K562 (cell line): ENCODE data around the gene TPSG1. TPM values are rescaled to one million over a fixed set of nuclear protein-coding genes. Genes with fewer than 3 reads are reported as not detected.

Experiments used
- ATAC-seq: fragments of 200-7000 bp; cut with Tn5 transposase; 3 replicates; pipeline ENCODE4 v1.9.1; 2020; ENCODE audit warnings: moderate library complexity
- BruUV-seq: library from RNA; stranded (reverse); fragments of 400-500 nt; replicated peaks from 2 replicates; lab custom pipeline; 2021; lab: Mats Ljungman, UMichigan
- CTCF ChIA-PET: fragments of 300-600 bp; formaldehyde crosslinking; extraction: SDS; loops from one replicate; lab custom pipeline; 2021; ENCODE audit warnings: low intra/inter-chr PET ratio; lab: Yijun Ruan, JAX
- POLR2A ChIA-PET: fragments of 300-600, 350-650 bp; sonication (Branson Sonifier 250); formaldehyde crosslinking; extraction: SDS; loops from one replicate; lab custom pipeline; 2021; ENCODE audit warnings: antibody characterized with exemption, inconsistent platforms; lab: Yijun Ruan, JAX
- DNase-seq, 4 experiments: peaks; one replicate each; pipeline versions ENCODE4 v3.0.0 to v3.0.0-alpha.2; 2011 to 2018; ENCODE audit warnings: low spot score in 3 of 4, mixed read lengths in 3 of 4; ENCODE audit errors: extremely low read depth in 1 of 4
- FAIRE-seq: peaks from 2 replicates; lab custom pipeline; 2011; peaks lifted over from hg19 to GRCh38; lab: Jason Lieb, UNC
- H2AFZ ChIP-seq: 2 replicates; pipeline ENCODE4 v1.6.0; 2011; ENCODE audit warnings: low read depth, low read length, control low read depth, inconsistent platforms
- H3K27ac ChIP-seq: fragments of 200-600 bp; 3 replicates; pipeline ENCODE4 v1.8.0; 2011; ENCODE audit warnings: low read depth, mild to moderate bottlenecking, control low read depth, inconsistent platforms, low read length, moderate library complexity, mixed read lengths; ENCODE audit errors: extremely low read depth
- H3K27me3 ChIP-seq, 2 experiments: fragments of 300-600 bp in 1 of 2; 2 replicates in 1 of 2; 3 replicates in 1 of 2; pipeline versions ENCODE4 v1.6.0 to v1.8.0; 2011; ENCODE audit warnings: inconsistent platforms in 2 of 2, low read length in 2 of 2, mild to moderate bottlenecking in 1 of 2, mixed read lengths in 1 of 2, moderate library complexity in 1 of 2; ENCODE audit not compliant: control insufficient read depth in 2 of 2, insufficient read depth in 2 of 2
- H3K36me3 ChIP-seq: fragments of 300-600 bp; 3 replicates; pipeline ENCODE4 v1.8.0; 2011; ENCODE audit warnings: mild to moderate bottlenecking, low read length, inconsistent platforms; ENCODE audit not compliant: control insufficient read depth, insufficient read depth
- H3K4me1 ChIP-seq, 2 experiments: fragments of 200-600 bp in 1 of 2; replicated peaks in 1 of 2; 2 replicates in 1 of 2; 3 replicates in 1 of 2; pipeline versions ENCODE4 v1.5.1 to v1.8.0; 2011; ENCODE audit warnings: inconsistent platforms in 2 of 2, low read length in 2 of 2, mild to moderate bottlenecking in 1 of 2, mixed read lengths in 1 of 2, moderate library complexity in 1 of 2; ENCODE audit not compliant: control insufficient read depth in 2 of 2, insufficient read depth in 2 of 2
- H3K4me2 ChIP-seq: 2 replicates; pipeline ENCODE4 v1.6.1; 2011; ENCODE audit warnings: low read length, control low read depth, inconsistent platforms, mixed read lengths; ENCODE audit not compliant: insufficient read depth
- H3K4me3 ChIP-seq: fragments of 200-600 bp; sonication (generic), shearing (Covaris generic); 2 replicates; pipeline ENCODE4 v1.5.1; 2016; ENCODE audit warnings: control low read depth, inconsistent platforms
- H3K79me2 ChIP-seq: fragments of 200-600 bp; 3 replicates; pipeline ENCODE4 v1.8.0; 2011; ENCODE audit warnings: low read length, inconsistent platforms; ENCODE audit not compliant: control insufficient read depth, insufficient read depth
- H3K9ac ChIP-seq, 2 experiments: 2 replicates each; pipeline versions ENCODE4 v1.6.0 to v1.6.1; 2011; ENCODE audit warnings: low read depth in 2 of 2, low read length in 2 of 2, control low read depth in 1 of 2, inconsistent platforms in 1 of 2, mild to moderate bottlenecking in 1 of 2, mixed read lengths in 1 of 2; ENCODE audit not compliant: insufficient read depth in 1 of 2
- H3K9me1 ChIP-seq: one replicate; pipeline ENCODE4 v1.6.0; 2011; ENCODE audit warnings: inconsistent platforms, mild to moderate bottlenecking, low read length, moderate library complexity; ENCODE audit not compliant: control insufficient read depth, insufficient read depth
- H3K9me3 ChIP-seq: replicated peaks from 2 replicates; pipeline ENCODE4 v1.5.1; 2011; ENCODE audit warnings: low read depth, low read length, inconsistent platforms; ENCODE audit not compliant: control insufficient read depth, insufficient read depth
- H4K20me1 ChIP-seq: replicated peaks from 2 replicates; pipeline ENCODE4 v1.6.1; 2011; ENCODE audit warnings: low read length, inconsistent platforms, mixed read lengths; ENCODE audit not compliant: control insufficient read depth, insufficient read depth
- ATF6 ChIP-seq: sonication (generic); formaldehyde crosslinking; IDR thresholded peaks from 2 replicates; pipeline ENCODE4 v1.4.0; 2020; ENCODE audit warnings: mild to moderate bottlenecking, missing genetic modification reagents
- CHCHD3 ChIP-seq: fragments of 250-450 bp; sonication (Bioruptor Pico); IDR thresholded peaks from 2 replicates; pipeline ENCODE4 v2.1.2; 2022; ENCODE audit warnings: mild to moderate bottlenecking
- CREB5 ChIP-seq: fragments of 250-450 bp; sonication (Bioruptor Pico); IDR thresholded peaks from 2 replicates; pipeline ENCODE4 v1.5.0; 2020; ENCODE audit warnings: mild to moderate bottlenecking
- GTF2A2 ChIP-seq: IDR thresholded peaks from 2 replicates; pipeline ENCODE4 v1.6.1; 2016; ENCODE audit warnings: mild to moderate bottlenecking, missing genetic modification characterization, missing compliant biosample characterization
- HMG20B ChIP-seq: fragments of 250-450 bp; sonication (Bioruptor Pico); IDR thresholded peaks from 2 replicates; pipeline ENCODE4 v1.5.0; 2021; ENCODE audit warnings: mild to moderate bottlenecking
- ILK ChIP-seq: fragments of 450-650 bp; IDR thresholded peaks from 2 replicates; pipeline ENCODE4 v1.6.1; 2016; ENCODE audit warnings: missing genetic modification characterization, low read depth, mild to moderate bottlenecking, missing compliant biosample characterization, moderate library complexity, borderline replicate concordance
- MEF2D ChIP-seq: conservative IDR thresholded peaks from 2 replicates; pipeline ENCODE4 v1.6.1; 2016; ENCODE audit warnings: low read depth, missing genetic modification characterization, missing compliant biosample characterization
- PREB ChIP-seq: sonication (generic); formaldehyde crosslinking; IDR thresholded peaks from 2 replicates; pipeline ENCODE4 v1.8.1; 2023; ENCODE audit warnings: mild to moderate bottlenecking, missing genetic modification reagents
- RBM17 ChIP-seq: fragments of 200-400 bp; formaldehyde crosslinking; IDR thresholded peaks from 2 replicates; pipeline ENCODE4 v1.6.1; 2017; ENCODE audit warnings: low read depth, mild to moderate bottlenecking, low read length, borderline replicate concordance
- RFX5 ChIP-seq: IDR thresholded peaks from 2 replicates; pipeline ENCODE4 v1.6.1; 2011; ENCODE audit warnings: low read depth, mild to moderate bottlenecking, improper control_type of control experiment, low read length
- TBP ChIP-seq: optimal IDR thresholded peaks from 2 replicates; pipeline ENCODE3; 2011; ENCODE audit warnings: low read depth, low read length, improper control_type of control experiment
- USF1 ChIP-seq: sonication (generic); formaldehyde crosslinking; IDR thresholded peaks from 2 replicates; pipeline ENCODE4 v1.9.0; 2022; ENCODE audit warnings: mild to moderate bottlenecking, missing genetic modification reagents
- ZNF184 ChIP-seq: sonication (generic); formaldehyde crosslinking; IDR thresholded peaks from 2 replicates; pipeline ENCODE4 v1.5.0; 2020; ENCODE audit warnings: missing genetic modification reagents
- WGBS: fragments of 100-300 bp; shearing (Covaris generic); methylation state at CpG from one replicate; pipeline ENCODE4 v1.1.6; 2016; ENCODE audit warnings: low coverage, mixed read lengths; ENCODE audit not compliant: insufficient coverage; ENCODE audit errors: missing lambda C conversion rate; 5-methylcytosine and 5-hydroxymethylcytosine counted together
- in situ Hi-C: fragments of 300-500 bp; cut with MboI; formaldehyde crosslinking; loops from 4 replicates; pipeline ENCODE4 v1.15.0; 2018; ENCODE audit warnings: inconsistent platforms, mixed read lengths
- intact Hi-C: fragments of 100-400 bp; cut with micrococcal nuclease; formaldehyde crosslinking; loops from 2 replicates; pipeline ENCODE4 v1.14.2; 2022
- polyA plus RNA-seq, 8 experiments: library from polyadenylated mRNA; depleted of rRNA in 4 of 8; stranded (reverse) in 5 of 8; unstranded in 3 of 8; fragments of >200 nt; fragmentation: Nextera tagmentation in 2 of 8; fragmentation: Illumina TruSeq in 1 of 8; extraction: Ambion mirVana in 2 of 8; extraction: Trizol in 1 of 8; gene quantifications; 2 replicates each; pipeline versions ENCODE4 v1.2.1 to v1.2.3, GENCODE V29; 2011 to 2014; ENCODE audit warnings: inconsistent platforms in 1 of 8, missing spikeins in 1 of 8
- total RNA-seq, 7 experiments: library from RNA; depleted of rRNA in 6 of 7; stranded (reverse); fragments of >200 nt in 6 of 7; fragmentation: Illumina TruSeq in 2 of 7; extraction: Trizol in 2 of 7; gene quantifications; 2 replicates each; pipeline versions ENCODE4 v1.2.1 to v1.2.3, GENCODE V29; 2011 to 2021; ENCODE audit warnings: low replicate concordance in 1 of 7

Gene TPSG1
- total and polyA plus RNA-seq, 9 of the 15 experiments (the other 6 are each of a cell fraction or from before 2014, with no cell fraction given), result not detected

GRCh38 chr16:1260101-1260680, 35.1 kb upstream of the TPSG1 start:
- Histone ChIP-seq H3K9me1 (peaks cover 3% of the 10 kb centered on the region), H3K79me2 (no peaks in the 10 kb centered on the region), H3K36me3 (no peaks in the 10 kb centered on the region), H4K20me1 (peaks cover 9% of the 10 kb centered on the region; the same call in 1 of the 2 replicates), H2AFZ (no peak overlapping the region), H3K27ac (no peak overlapping the region)
- TF ChIP-seq PREB (CRISPR knock-in tag) (no peak), CHCHD3 (CRISPR knock-in tag) (no peak), RBM17 (no peak), ILK (tag) (no peak), ATF6 (CRISPR knock-in tag) (no peak), HMG20B (CRISPR knock-in tag) (no peak), ZNF184 (no peak), MEF2D (tag) (no peak), CREB5 (no peak), USF1 (CRISPR knock-in tag) (no peak), RFX5 (no peak), TBP (no peak), GTF2A2 (tag) (no peak)
- TF ChIP-seq, all 486 proteins: peak for 0
- Histone ChIP-seq H3K9ac (no peak overlapping the region), H3K27me3 (peaks cover 20 to 59% of the 10 kb centered on the region in 2 experiments; a peak in 4 of 5 replicates), H3K4me1 (peaks cover 0 to 60% of the 10 kb centered on the region in 2 experiments; a peak in 2 of 5 replicates), H3K4me3 (no peak overlapping the region), H3K9me3 (peaks cover 7% of the 10 kb centered on the region; the same call in 1 of the 2 replicates), H3K4me2 (no peak overlapping the region)
- no peak for DNase-seq
- FAIRE-seq, result no peak
- under 1% methylated on average over 25 of the region's 36 CpGs for WGBS
- no peak for ATAC-seq
- ChIA-PET CTCF (no interaction called here), POLR2A (no interaction called here)
- in situ Hi-C loops, result no loop called here
- BruUV-seq, result no TSS peak
- intact Hi-C loops, result no loop called here
